Femur (tissue), 1 donor: Measurements from ENCODE around the gene CDC42SE1.
A peak's percentile ranks its signal among the peaks of the same experiment; 100 is the strongest.

ENCODE experiments used
- DNase-seq: peaks from one replicate; pipeline ENCODE4 v3.0.0-alpha.2; 2017

CDC42SE1 gene

DNA sequence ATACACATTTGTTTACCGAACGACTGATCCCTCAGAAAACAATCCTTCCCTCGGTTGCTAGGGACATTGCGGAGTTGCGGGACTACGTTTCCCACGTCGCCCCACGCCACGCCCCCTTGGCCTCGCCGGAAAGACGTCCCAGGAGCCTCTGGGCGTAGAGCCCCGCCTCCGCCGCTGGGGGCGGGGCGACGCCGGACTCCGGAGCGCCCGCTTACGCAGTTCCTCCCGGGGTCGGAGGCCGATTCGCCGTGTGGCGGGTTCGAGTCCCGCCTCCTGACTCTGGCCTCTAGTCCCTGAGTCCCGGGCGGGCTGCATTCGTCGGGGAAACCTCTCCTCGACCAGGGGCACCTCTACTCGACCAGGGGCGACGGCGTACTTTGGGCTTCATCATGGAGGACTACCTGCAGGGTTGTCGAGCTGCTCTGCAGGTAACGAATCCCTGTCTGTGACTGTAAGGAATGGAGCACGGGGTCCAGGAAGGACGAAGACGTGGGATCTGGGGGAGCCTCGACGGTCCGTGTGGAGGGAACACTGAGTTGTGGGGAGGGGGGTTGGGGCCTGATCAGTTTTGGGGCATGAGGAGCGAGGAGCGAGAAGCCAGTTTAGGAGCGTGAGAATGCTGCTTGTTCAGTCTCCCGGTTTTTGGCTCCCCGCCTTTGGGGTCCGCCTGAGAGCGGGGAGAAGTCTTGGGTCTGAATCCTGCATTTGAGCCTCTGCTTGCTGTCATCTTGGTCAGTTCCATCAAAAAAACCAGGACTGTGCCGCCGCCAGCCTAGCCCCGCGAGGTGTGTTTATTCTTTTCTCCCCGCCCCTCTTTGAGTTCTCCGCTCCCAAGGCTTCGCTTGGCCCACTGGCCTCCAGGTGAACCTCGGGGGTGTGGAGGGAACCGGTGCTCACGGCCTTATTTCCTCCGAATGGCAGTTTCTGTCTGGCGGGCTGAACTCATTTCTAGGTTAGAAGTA is 50.9 kb downstream of the CDC42SE1 start, which contains the start of gene PRUNE1:
TSS of gene PRUNE1 (plus strand) at position 206 of the 962 bp plus-strand sequence. CDS start at position 390, 184 bp downstream.
- DNase-seq, result peak; percentile 97

DNA sequence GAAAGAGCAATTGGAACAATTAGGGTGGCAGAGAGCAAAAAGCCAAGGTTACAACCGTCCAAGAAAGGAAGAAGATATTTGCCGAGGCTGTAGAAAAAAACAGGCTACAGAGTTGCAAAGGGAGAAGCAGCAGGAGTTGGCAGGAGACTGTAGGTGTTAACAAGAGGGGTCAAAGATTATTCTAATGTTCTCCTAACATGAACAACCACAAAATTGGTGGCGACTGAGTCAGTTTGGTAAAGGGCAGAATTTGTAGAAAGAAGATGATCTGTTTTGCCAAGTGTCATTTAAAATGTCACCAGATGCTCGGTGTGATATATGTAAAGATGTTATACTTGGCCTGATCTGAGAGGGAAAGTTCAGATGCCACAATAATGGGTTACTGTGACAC is 51.6 kb downstream of the CDC42SE1 start:
- DNase-seq, result no peak

DNA sequence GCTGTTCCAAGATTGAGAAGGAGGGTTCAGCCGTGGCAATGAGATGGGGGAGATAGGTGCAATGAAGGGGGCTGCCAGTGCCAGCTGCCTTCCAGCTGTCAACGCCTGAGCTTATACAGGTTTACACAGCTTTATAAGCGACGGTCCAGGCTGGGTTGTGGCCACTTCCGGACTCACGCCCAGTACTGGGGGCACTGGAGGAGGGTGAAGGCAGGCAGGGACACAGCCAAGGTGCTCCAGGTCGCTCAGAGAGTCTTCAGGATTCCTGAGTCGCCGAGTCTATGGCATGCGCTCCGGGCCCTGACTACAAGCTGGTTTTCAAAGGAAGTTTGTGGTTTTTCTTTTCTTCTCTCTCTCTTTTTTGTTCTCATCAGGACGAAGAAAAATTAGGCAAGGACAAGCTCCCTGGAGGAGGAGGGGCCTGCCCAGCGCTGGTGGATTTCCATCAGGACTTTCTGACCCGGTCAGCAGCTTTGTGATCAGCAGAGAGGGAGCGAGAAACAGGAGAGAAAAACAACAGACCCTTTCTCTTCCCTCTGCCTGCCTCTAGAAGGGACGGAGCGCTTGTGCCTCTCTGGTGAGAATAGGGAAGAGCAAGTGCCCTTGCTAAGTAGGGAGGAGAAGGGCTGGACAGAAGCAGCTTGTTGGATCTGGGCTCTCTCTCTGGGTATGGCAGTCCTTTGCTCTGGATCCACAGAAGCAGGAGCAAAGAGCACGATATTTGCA is 52.9 kb downstream of the CDC42SE1 start, which contains the start of gene MINDY1:
TSS of gene MINDY1 (minus strand) at position 576 of the 726 bp plus-strand sequence. CDS start 4,285 bp downstream, outside the sequence.
- peak; percentile 86 for DNase-seq

DNA sequence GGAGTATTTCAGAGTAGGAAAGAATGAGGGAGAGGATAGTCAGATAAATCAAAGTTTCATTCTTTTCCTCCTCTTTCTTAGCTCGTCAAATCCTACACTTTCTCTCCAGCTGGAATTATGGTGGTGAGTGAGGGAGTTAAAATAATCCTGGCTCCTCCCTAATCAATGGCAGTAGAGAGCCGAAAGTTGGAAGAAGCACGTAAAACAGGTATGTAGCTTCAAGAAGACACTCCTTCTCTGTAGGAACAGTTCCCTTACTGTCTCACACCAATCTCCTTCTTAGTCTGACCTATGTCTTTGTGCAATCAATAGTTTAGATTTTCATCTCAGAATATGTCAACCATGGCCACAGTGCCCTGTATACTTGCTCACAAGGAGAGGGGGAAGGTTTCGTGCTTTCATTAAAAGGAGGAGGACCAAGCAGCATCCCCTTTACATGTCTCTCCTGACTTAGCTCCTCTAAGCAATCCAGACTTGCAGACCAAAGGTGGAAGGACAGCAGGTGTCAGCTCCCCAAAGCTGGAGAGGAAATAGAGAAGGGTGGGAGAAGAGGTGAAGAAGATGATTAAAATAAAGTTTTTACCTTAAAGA is 53.6 kb downstream of the CDC42SE1 start:
- DNase-seq, result no peak

DNA sequence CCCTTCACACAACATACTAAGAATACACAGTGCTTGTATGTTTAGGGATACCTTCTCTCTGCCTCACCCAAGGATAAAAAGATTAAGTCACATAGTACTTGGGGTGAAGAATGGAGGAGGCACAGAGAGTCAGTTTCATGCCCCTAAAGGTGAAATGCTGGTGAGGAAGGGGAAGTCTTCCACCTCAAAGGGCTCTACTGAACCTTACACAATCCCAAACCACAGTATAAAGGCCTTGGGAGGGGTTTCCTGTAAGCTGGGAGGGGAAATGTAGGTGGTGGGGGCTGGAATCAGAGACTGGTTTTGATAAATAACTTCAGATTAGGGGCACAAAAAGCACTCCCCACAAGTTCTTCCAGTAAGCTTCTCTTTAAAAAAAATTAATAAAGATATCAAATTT is 56.2 kb downstream of the CDC42SE1 start:
- no peak for DNase-seq

DNA sequence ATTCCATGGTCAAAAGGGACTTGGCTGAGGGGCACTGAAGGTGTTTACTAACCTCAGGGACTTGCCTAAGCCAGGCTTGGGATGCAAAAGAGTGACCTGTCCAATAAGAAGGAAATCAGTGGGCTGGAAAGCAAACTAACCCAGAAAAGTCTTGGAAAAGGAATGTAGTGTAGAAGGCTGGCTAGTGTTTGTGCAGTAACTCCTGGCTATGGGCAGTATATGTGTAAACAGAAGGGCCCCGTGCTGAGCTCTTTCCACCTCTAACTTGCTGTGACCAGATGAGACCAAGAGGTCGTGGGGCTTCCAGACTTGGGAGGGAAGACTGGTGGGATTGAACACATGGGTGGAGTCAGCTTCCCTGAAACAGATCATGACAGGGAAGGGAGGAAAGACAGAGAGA is 56.8 kb downstream of the CDC42SE1 start:
- DNase-seq, result no peak

DNA sequence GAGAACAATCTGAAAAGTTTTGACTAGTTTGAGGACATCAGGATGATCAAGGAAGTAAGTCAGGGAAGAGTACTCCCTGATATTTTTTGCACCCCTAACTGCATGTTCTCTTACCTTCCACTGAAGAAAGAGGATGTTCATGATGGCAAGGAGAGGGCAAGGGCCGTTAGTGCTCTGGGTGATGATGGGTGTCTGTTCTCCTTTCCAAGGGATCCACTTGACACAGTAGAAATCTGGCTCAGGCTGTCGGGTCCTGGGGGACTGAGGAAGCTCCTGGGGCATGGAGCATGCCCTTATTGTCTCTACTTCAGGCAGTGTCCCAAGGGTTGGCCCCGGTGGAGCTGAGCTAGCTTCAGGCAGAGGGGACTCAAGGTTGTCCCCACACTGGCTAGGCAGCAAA is 57.4 kb downstream of the CDC42SE1 start:
- no peak for DNase-seq

DNA sequence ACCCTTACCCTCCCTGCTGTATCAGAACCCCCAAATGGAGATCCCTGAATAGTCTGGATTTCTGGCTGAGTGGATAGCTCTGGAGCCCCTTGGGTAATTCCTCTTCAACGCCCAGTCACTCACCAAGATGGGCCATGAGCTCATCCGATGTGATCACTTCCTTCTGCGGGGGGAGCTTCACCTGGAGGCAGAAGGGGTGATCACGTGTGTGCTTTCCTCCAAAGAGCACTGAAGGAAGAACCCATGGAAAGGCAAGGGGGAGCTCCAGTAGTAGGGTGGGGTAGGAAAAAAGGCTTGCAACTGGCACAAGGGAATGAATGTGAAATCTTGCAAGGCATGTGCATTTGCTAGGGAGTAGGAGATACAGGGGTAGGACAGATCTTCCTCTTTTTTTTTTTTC is 57.8 kb downstream of the CDC42SE1 start:
- DNase-seq, result no peak
